HG02884 (cell line): ENCODE measurements around the gene SLC25A23.
"Not testable (repeated sequence)": the region's sequence is repeated elsewhere in the genome, so short reads cannot be mapped to it uniquely, and the experiment has no call there.

ENCODE experiments used
- ATAC-seq: cut with Tn5 transposase; IDR thresholded peaks from one replicate; pipeline ENCODE4 v1.9.1; 2021; ENCODE audit warnings: mild to moderate bottlenecking, moderate library complexity; ENCODE audit not compliant: unreplicated experiment

The SLC25A23 gene

GRCh38 chr19:6457958-6458694, 1.5 kb downstream of the SLC25A23 start:
- ATAC-seq, result no peak

DNA sequence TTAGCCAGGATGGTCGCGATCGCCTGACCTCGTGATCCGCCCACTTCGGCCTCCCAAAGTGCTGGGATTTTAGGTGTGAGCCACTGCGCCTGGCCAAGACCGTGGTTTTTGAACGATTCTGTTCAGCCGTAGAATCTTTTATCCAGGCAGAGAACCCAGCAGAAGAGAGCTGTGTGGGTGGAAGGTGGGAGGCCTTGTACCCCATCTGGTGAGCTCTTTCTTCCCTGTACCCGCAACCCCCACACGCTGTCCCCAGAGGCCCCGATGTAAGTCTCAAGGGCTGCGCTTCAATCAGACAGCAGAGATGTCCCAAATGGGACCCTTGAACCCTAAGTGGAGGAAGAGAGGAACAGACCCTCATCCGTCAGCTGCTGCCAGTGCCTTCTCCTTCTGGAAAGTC, 3.7 kb downstream of the SLC25A23 start:
- no peak for ATAC-seq

DNA sequence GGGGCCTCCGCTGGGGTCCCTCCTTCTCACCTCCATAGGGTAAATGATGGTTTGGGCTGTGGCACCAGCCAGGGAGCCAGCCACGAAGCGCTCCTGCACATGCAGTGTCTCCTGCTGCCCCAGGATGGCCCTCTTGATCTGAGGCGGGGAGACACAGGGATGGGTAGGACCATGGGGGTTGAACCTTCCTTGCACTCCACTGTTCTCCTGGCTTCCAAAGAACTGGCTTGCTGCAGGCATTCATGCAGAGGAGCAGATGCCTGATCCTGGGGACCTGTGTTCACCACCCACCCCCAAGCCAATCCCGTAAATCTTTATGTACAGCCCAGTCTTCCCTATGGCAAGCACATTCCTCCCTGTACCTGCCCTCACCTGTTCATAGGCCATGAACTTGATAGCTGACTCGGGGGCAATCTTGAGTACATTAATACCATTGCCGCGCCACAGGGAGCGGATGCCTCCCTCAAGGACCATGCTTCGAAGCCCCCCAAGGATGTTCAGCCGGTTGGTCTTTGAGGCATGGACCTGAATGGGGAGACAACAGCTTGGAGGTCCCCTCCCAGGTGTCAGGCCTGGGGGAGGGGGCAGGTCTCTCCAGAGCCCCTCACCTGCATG, 5.5 kb downstream of the SLC25A23 start:
- no peak for ATAC-seq

GRCh38 chr19:6452899-6453298, 6.7 kb downstream of the SLC25A23 start:
- no peak for ATAC-seq

DNA sequence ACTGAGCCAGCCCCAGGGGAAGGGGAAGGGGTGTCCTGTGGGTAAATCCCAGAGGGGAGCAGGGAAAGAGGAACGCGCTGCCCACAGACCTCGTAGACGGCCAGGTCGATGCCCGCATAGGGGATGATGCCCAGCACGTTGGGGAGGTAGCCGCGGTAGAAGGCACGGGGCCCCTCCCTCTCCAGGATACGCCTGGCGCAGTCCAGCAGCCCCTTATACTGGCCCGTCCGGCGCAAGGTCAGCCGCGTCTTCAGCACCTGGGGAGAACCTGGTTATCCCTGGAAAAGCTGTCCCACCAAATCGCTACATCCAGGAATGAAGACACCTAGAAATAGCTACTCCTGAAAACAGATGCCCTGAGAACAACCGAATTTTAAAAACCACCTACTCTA, 7.4 kb downstream of the SLC25A23 start:
- ATAC-seq, result no peak

DNA sequence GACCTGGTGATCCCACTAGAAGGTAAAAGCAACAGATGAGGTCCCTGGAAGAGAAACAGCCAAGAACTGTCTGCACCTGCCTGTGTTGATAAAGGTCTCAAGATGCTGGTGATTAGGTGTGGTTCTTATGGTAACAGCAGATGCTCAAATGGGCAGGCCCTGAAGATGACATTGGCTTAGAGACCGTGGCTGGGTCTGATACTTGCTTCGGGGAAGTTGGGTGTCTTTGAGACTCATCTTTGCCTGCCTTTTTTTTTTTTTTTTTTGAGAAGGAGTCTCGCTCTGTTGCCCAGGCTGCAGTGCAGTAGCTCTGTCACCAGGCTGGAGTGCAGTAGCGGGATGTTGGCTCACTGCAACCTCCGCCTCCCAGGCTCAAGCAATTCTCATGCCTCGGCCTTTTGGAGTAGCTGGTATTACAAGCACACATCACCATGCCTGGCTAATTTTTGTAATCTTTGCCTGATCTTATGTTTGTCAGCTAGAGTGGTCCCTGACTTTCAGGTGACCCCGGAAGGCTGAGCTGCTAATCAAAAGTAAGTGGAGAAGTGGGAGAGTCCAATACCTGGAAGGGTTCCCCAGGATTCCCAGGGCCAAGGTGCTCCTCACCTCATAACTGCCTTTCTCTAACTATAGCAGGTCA, 7.9 kb downstream of the SLC25A23 start:
- ATAC-seq, result no peak

- ATAC-seq, result no peak
Measured at GRCh38 chr19:6450166-6450565, 9.4 kb downstream of the SLC25A23 start.

DNA sequence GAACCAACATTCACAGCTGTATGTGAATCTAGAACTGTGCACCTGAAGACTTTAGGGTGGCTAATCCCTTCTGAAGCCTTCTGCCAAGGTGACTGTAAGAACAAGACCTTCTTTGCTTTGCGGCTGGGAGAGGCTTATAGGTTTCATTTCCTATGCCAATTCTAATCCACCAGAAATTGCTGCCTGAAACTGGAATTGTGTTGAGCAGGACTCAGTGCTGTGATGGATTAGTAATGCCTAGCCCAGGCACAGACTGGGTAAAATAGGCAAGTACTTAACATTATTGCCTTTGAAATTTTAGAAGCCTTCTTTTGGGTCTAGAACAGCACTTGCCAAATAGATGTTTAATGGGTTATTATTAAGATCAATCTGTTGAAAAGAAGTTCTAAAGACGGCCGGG, 11.5 kb downstream of the SLC25A23 start:
- no peak for ATAC-seq

GRCh38 chr19:6446452-6446851, 13.1 kb downstream of the SLC25A23 start:
- ATAC-seq, result no peak

- ATAC-seq, result no peak
Measured at GRCh38 chr19:6443986-6444385, 15.6 kb downstream of the SLC25A23 start.

DNA sequence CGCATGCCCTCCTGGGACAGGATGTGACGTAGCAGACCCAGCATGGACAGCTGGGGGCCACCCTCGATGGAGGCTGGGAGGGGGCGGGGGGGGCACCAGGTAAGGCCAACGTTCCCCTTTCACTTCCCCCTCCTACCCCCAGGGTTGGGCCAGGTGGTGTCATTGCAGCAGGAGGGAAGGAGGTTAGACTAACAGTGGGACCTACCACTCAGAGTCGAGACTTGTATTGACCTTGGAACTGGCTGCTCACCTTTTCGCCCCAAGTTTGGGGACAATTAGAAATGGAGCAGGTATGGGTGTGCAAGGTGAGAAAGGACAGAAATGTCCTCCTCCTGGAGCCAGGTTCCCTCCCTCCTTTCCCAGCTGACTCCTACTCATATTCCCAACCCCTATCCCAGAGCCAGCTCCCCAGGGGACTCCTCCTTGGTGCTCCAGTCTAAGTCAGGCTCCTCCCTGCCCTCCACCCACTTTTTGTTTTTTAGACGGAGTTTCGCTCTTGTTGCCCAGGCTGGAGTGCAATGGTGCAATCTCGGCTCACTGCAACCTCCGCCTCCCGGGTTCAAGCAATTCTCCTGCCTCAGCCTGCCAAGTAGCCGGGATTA, 17.4 kb downstream of the SLC25A23 start:
- ATAC-seq, result no peak

- ATAC-seq, result no peak
Measured at GRCh38 chr19:6440905-6441304, 18.7 kb downstream of the SLC25A23 start.

DNA sequence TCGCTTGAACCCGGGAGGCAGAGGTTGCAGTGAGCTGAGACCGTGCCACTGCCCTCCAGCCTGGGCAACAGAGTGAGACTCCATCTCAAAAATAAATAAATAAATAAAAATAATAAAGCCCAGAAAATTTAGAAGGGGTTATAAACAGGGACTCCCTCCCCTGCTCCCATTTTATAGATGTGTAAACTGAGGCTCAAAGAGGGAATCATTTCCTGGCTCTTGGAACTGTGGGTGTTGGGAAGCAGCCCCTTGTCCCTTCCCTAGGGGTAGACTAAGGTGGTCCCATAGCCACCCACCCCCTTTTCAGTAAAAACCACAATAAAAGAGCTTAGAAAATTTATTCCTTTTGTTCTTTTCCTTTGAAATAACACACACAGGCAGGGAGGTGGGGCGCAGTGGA, 19.8 kb downstream of the SLC25A23 start:
- no peak for ATAC-seq

DNA sequence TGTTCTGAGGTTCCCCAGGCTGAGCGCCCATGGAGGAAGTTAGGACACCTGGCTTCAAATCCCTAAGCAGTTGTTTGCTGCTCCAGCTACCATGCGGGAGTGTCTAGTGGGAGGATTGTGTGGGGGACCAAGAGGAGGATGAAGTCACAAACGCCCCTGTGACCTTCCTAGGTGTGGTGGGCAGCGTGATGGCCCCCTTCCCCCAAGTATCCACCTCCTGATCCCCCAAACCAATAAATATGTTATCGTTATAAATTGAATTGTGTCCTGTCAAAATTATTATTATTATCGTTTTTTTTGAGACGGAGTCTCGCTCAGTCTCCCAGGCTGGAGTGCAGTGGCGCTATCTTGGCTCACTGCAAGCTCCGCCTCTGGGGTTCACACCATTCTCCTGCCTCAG, 25.9 kb downstream of the SLC25A23 start, which contains the start of gene SLC25A41:
Gene SLC25A41 (minus strand): TSS at position 101 of the 400 bp plus-strand sequence. CDS start 70 bp downstream, at position 31.
- no peak for ATAC-seq

DNA sequence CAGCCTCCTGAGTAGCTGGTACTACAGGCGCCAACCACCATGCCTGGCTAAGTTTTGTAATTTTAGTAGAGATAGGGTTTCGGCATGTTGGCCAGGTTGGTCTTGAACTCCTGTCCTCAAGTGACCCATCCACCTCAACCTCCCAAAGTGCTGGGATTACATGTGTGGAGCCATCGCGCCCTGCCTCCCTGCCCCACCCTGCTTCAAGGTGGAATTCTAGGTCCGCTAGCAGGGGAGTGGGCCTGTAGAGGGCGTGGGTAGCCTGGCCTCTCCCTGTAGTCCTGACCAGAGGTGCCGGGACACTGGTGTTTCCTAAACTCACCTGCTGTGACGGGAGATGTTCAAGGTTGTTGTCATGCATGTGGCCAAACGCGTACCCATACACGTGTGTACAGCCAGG, 26.4 kb downstream of the SLC25A23 start:
- no peak for ATAC-seq

DNA sequence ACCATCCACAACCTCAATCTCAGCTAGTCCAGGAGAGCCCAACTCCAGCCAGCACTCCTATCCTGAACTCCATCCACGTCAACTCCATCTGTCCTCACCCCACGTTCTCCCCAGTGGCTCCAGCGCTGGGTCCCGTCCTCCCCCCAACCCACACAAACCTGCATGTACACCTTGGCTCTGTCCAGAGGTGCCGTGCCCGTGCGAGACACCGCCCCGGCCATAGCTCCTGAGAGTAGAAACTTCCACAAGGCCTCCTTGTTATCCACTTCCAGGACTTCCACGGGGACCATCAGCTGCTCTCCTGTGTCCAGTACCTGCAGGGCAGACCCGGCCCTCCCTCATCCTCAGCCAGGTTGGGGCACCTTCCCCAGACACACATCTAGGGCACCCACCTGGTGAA, 27.7 kb downstream of the SLC25A23 start:
- no peak for ATAC-seq

GRCh38 chr19:6429419-6430221, 30.0 kb downstream of the SLC25A23 start:
- ATAC-seq, result no peak

DNA sequence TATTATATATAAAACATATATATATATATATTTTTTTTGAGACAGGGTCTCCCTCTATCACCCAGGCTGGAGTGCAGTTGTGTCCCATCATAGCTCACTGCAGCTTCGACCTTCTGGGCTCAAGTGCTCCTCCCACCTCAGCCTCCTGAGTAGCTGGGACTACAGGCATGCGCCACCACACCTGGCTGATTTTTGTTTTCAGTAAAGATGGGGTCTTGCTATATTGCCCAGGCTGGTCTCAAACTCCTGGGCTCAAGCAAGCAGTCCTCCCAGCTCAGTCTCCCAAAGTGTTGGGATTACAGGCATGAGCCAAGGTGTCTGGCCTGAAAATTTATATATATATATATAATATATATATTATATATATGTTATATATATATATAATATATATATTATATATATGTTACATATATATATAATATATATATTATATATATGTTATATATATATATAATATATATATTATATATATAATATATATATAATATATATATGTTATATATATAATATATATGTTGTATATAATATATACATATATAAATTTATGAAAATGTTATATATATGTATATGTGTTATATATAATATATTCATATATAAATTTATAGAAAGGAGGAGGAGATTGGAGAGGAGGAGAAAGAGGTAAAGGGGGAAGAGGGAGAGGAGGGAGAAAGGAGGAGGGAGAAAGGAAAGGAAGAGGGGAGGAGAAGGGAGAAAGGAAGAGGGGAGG, 30.7 kb downstream of the SLC25A23 start:
- not testable (repeated sequence) for ATAC-seq

DNA sequence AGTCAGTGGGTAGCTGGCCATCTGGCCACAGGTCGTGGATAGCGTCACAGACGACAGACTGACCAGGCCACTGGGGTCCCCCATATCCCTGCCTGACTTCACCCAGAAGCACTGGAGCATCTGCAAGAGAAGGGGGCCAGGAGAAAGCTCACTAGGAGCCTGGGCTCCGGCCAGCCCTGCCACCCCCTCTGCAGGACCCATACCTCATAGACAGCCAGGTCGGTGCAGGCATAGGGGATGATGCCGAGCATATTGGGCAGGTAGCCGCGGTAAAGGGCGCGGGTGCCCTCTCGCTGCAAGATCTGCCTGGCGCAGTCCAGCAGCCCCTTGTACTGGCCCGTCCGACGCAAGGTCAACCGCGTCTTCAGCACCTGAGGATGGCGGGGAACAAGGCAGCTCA, 32.5 kb downstream of the SLC25A23 start:
- ATAC-seq, result no peak
